GM23338 (cell line): Measurements from ENCODE around the gene LFNG. TPM values are rescaled to one million over a fixed set of nuclear protein-coding genes. Genes with fewer than 3 reads are reported as not detected.

Experiments
- ATAC-seq: fragments of 200-7000 bp; cut with Tn5 transposase; 3 replicates; pipeline ENCODE4 v1.9.1; 2020
- DNase-seq: peaks from one replicate; pipeline ENCODE4 v3.0.0-alpha.2; 2015; ENCODE audit warnings: low spot score
- H2AFZ ChIP-seq: fragments of 200-600 bp; sonication (generic); 2 replicates; pipeline ENCODE4 v1.8.0; 2016; ENCODE audit warnings: antibody characterized with exemption, mild to moderate bottlenecking, moderate library complexity
- H3F3A ChIP-seq: fragments of 200-600 bp; sonication (generic); replicated peaks from 2 replicates; pipeline ENCODE4 v1.8.0; 2017; ENCODE audit warnings: antibody characterized with exemption, mixed run types, low read depth
- H3K27ac ChIP-seq: fragments of 200-600 bp; sonication (generic); 2 replicates; pipeline ENCODE4 v1.6.1; 2016; ENCODE audit warnings: low read depth
- H3K27me3 ChIP-seq: fragments of 200-600 bp; sonication (generic); 2 replicates; pipeline ENCODE4 v1.8.0; 2016; ENCODE audit warnings: mild to moderate bottlenecking, mixed run types, moderate library complexity; ENCODE audit not compliant: insufficient read depth
- H3K36me3 ChIP-seq: fragments of 200-600 bp; sonication (generic); 2 replicates; pipeline ENCODE4 v1.8.0; 2016; ENCODE audit warnings: mild to moderate bottlenecking; ENCODE audit not compliant: insufficient read depth
- H3K4me1 ChIP-seq: fragments of 200-600 bp; sonication (generic); 2 replicates; pipeline ENCODE4 v1.8.0; 2016; ENCODE audit warnings: mild to moderate bottlenecking, moderate library complexity; ENCODE audit not compliant: insufficient read depth
- H3K4me2 ChIP-seq: fragments of 200-600 bp; sonication (generic); 2 replicates; pipeline ENCODE4 v1.7.1; 2017; ENCODE audit warnings: mixed run types
- H3K4me3 ChIP-seq: fragments of 200-600 bp; sonication (generic); 2 replicates; pipeline ENCODE4 v1.6.1; 2016; ENCODE audit warnings: mixed run types
- H3K79me2 ChIP-seq: fragments of 200-600 bp; sonication (generic); replicated peaks from 2 replicates; pipeline ENCODE4 v1.8.0; 2017; ENCODE audit warnings: mild to moderate bottlenecking; ENCODE audit not compliant: insufficient read depth
- H3K9me2 ChIP-seq: fragments of 200-600 bp; sonication (generic); 2 replicates; pipeline ENCODE4 v1.8.0; 2017; ENCODE audit not compliant: insufficient read depth
- H4K20me1 ChIP-seq: fragments of 200-600 bp; sonication (generic); replicated peaks from 2 replicates; pipeline ENCODE4 v1.8.0; 2017; ENCODE audit warnings: mild to moderate bottlenecking; ENCODE audit not compliant: insufficient read depth
- H3K27ac Mint-ChIP-seq: 2 replicates; pipeline ENCODE4 v1.8.0; 2020; ENCODE audit warnings: inconsistent platforms, mild to moderate bottlenecking, moderate library complexity, mixed read lengths
- H3K27me3 Mint-ChIP-seq: 3 replicates; pipeline ENCODE4 v1.8.0; 2022; ENCODE audit warnings: low read depth, mild to moderate bottlenecking, moderate library complexity, mixed read lengths, inconsistent platforms; ENCODE audit not compliant: insufficient read depth, poor library complexity
- H3K36me3 Mint-ChIP-seq: 3 replicates; pipeline ENCODE4 v1.8.0; 2021; ENCODE audit warnings: low read depth, mild to moderate bottlenecking, inconsistent platforms, moderate library complexity, mixed read lengths
- H3K4me1 Mint-ChIP-seq: 3 replicates; pipeline ENCODE4 v1.8.0; 2020; ENCODE audit warnings: mild to moderate bottlenecking, inconsistent platforms, mixed read lengths
- H3K4me3 Mint-ChIP-seq: 3 replicates; pipeline ENCODE4 v1.8.0; 2021; ENCODE audit warnings: moderate library complexity, mild to moderate bottlenecking, inconsistent platforms, mixed read lengths
- H3K9me3 Mint-ChIP-seq: 3 replicates; pipeline ENCODE4 v1.8.0; 2020; ENCODE audit warnings: moderate library complexity, mild to moderate bottlenecking, inconsistent platforms, mixed read lengths
- CREB1 ChIP-seq: fragments of 250-450 bp; sonication (Bioruptor Pico); IDR thresholded peaks from 2 replicates; pipeline ENCODE4 v1.5.0; 2020; ENCODE audit warnings: low read depth, mild to moderate bottlenecking, moderate library complexity
- CTCF ChIP-seq, 2 experiments: fragments of 200-600 bp in 1 of 2; sonication (generic) in 1 of 2; conservative IDR thresholded peaks; 2 replicates each; pipeline versions ENCODE4 v1.5.1 to v1.6.1; 2016 to 2017; ENCODE audit warnings: antibody characterized with exemption in 2 of 2, low read depth in 2 of 2, mild to moderate bottlenecking in 2 of 2, moderate library complexity in 1 of 2
- EZH2 ChIP-seq: fragments of 200-600 bp; sonication (generic); IDR thresholded peaks from one replicate; pipeline ENCODE4 v1.8.0; 2017; ENCODE audit warnings: antibody characterized with exemption, mild to moderate bottlenecking, low read depth; ENCODE audit not compliant: unreplicated experiment
- JUNB ChIP-seq: IDR thresholded peaks from one replicate; pipeline ENCODE4 v1.6.1; 2016; ENCODE audit warnings: antibody characterized with exemption; ENCODE audit not compliant: unreplicated experiment
- NANOG ChIP-seq: IDR thresholded peaks from 2 replicates; pipeline ENCODE4 v1.6.1; 2016; ENCODE audit warnings: antibody characterized with exemption, borderline replicate concordance
- POLR2AphosphoS5 ChIP-seq: IDR thresholded peaks from 2 replicates; pipeline ENCODE4 v1.6.1; 2016; ENCODE audit warnings: antibody characterized with exemption, low read depth
- STAT1 ChIP-seq: IDR thresholded peaks from one replicate; pipeline ENCODE4 v1.6.1; 2016; ENCODE audit warnings: antibody characterized with exemption; ENCODE audit not compliant: unreplicated experiment
- ZNF114 ChIP-seq: fragments of 250-450 bp; sonication (Bioruptor Pico); IDR thresholded peaks from 2 replicates; pipeline ENCODE4 v1.5.0; 2020; ENCODE audit warnings: mild to moderate bottlenecking, moderate library complexity
- ZNF331 ChIP-seq: fragments of 250-450 bp; sonication (Bioruptor Pico); IDR thresholded peaks from 2 replicates; pipeline ENCODE4 v1.5.0; 2020; ENCODE audit warnings: low read depth, mild to moderate bottlenecking, moderate library complexity
- polyA plus RNA-seq: library from polyadenylated mRNA; unstranded; fragments of >200 nt; fragmentation: Nextera tagmentation; extraction: Ambion mirVana; gene quantifications from 2 replicates; pipeline ENCODE4 v1.2.1, GENCODE V29; 2016
- total RNA-seq: library from RNA; depleted of rRNA; stranded (reverse); fragments of >200 nt; shearing (Covaris generic); gene quantifications from 2 replicates; pipeline ENCODE4 v1.2.3, GENCODE V29; 2014

Gene LFNG
- total and polyA plus RNA-seq, 2 experiments from 2014 or later: 1.7 to 35.4 TPM

GRCh38 chr7:2513702-2514101 is 5.9 kb upstream of the LFNG start:
- Histone ChIP-seq H3K4me2 (no peak overlapping the region), H3K9me2 (peaks cover 9% of the 10 kb centered on the region; the same call in 1 of the 2 replicates), H3K4me3 (no peak overlapping the region), H3K36me3 (no peaks in the 10 kb centered on the region), H3K79me2 (no peaks in the 10 kb centered on the region), H3F3A (peaks cover 5% of the 10 kb centered on the region; the same call in 1 of the 2 replicates), H3K27me3 (peaks cover 15% of the 10 kb centered on the region), H3K27ac (no peak overlapping the region), H3K4me1 (peaks cover 18% of the 10 kb centered on the region), H2AFZ (no peak overlapping the region), H4K20me1 (no peaks in the 10 kb centered on the region)
- peaks cover 25% of the 10 kb centered on the region for H3K27me3 Mint-ChIP-seq
- no peak for TF ChIP-seq ZNF114 (CRISPR knock-in tag)
- TF ChIP-seq EZH2: no peak
- TF ChIP-seq CTCF (conservative IDR thresholded peaks at IDR 0.05; ENCODE audit: low read depth in 2 of 2): no peak
- H3K27ac Mint-ChIP-seq: no peak overlapping the region
- H3K36me3 Mint-ChIP-seq: no peaks in the 10 kb centered on the region
- DNase-seq: no peak
- H3K4me3 Mint-ChIP-seq: no peak overlapping the region
- no peak for ATAC-seq
- no peaks in the 10 kb centered on the region for H3K9me3 Mint-ChIP-seq
- H3K4me1 Mint-ChIP-seq: peaks cover 31% of the 10 kb centered on the region

GRCh38 chr7:2514473-2515423 is 4.8 kb upstream of the LFNG start:
- Histone ChIP-seq H3K4me2 (no peak overlapping the region), H3K36me3 (no peaks in the 10 kb centered on the region), H3K79me2 (no peaks in the 10 kb centered on the region), H2AFZ (no peak overlapping the region), H3K9me2 (peaks cover 9% of the 10 kb centered on the region; the same call in 1 of the 2 replicates), H3K27ac (no peak overlapping the region), H3K4me1 (peaks cover 18% of the 10 kb centered on the region), H4K20me1 (no peaks in the 10 kb centered on the region), H3K4me3 (no peak overlapping the region), H3F3A (no peaks in the 10 kb centered on the region; the same call in 1 of the 2 replicates), H3K27me3 (peaks cover 19% of the 10 kb centered on the region)
- ATAC-seq (no peak), DNase-seq (no peak)
- Mint-ChIP-seq H3K27ac (no peak overlapping the region), H3K36me3 (no peaks in the 10 kb centered on the region), H3K9me3 (no peaks in the 10 kb centered on the region), H3K4me3 (no peak overlapping the region), H3K27me3 (peaks cover 26% of the 10 kb centered on the region), H3K4me1 (peaks cover 24% of the 10 kb centered on the region)
- TF ChIP-seq CREB1 (CRISPR knock-in tag): no peak
- no peak for TF ChIP-seq JUNB
- no peak for TF ChIP-seq NANOG
- no peak for TF ChIP-seq EZH2
- no peak for TF ChIP-seq STAT1
- no peak for TF ChIP-seq CTCF (conservative IDR thresholded peaks at IDR 0.05; ENCODE audit: low read depth in 2 of 2)
- no peak for TF ChIP-seq POLR2AphosphoS5
- TF ChIP-seq ZNF331 (CRISPR knock-in tag): no peak
